ENCODE measurements around the gene SEC16A. TPM values are rescaled to one million over a fixed set of nuclear protein-coding genes. Genes with fewer than 3 reads are reported as not detected.

The SEC16A gene
- total RNA-seq, 2 experiments from 2014 or later, result 86.8 to 89.2 TPM

DNA sequence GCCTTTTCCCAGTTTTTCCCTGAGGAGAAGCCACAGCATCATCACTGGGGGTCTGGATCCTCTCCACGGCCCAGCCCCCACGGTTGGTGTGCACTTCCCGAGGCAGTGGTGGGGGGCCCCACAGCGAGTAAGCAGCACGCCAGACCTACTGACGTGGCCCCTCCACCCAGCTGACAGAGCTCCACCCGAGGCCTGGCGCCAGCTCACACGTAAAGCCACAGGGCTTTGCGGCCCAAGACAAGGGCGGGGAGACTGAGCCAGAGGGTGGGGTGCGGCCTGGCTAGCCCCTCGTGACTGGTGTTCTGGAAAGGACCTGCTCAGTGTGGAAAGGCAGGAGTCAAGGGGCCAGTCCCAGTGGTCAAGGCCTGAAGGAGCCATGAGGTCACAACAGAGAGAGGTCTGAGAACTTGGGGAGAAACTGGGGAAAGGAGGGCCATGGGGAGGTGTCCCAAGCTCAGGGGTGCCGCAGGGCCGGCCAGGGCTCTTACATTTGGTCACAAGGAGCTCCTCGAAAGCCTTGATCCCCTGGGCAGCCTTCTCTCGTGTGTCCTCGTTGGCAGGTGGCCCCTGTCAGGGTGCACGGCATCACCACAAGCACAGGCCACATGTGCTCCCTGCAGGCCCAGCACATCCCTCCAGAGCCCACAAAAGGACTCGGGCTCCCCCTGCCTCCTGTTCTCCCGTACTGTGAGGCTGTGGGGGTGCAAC, 88.4 kb downstream of the SEC16A start:
- H3K27ac Mint-ChIP-seq, result no peak overlapping the region
- ChIA-PET POLR2A (no interaction called here), CTCF (no interaction called here)
- DNase-seq (no peak), ATAC-seq (no peak)
- H3K27me3 Mint-ChIP-seq (ENCODE audit: low read depth), result no peaks in the 10 kb centered on the region
- H3K9me3 Mint-ChIP-seq (ENCODE audit: insufficient read depth), result no peaks in the 10 kb centered on the region
- H3K4me3 Mint-ChIP-seq, result no peak overlapping the region
- H3K4me1 Mint-ChIP-seq (ENCODE audit: low read depth), result peaks cover 13% of the 10 kb centered on the region
- peaks cover 29% of the 10 kb centered on the region for H3K36me3 Mint-ChIP-seq (ENCODE audit: low read depth)

DNA sequence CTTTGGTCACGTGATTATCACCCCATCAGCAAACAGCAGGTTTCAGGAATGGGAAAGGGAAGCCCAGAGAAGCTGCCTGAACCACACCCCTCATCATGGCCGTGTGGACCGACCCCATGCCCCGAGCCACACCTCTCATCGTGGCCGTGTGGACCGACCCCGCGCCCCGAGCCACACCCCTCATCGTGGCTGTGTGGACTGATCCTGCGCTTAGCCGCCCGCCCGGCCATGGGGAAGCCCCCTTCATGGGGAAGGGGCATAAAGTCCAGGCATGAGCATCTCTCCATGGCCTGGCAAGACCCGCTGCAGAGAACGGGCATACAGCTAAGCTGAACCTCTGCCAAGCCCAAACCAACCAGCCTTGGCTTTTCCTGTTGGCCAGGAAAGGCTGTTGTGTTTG, 89.3 kb downstream of the SEC16A start:
- Mint-ChIP-seq H3K27ac (no peak overlapping the region), H3K9me3 (ENCODE audit: insufficient read depth) (no peaks in the 10 kb centered on the region), H3K27me3 (ENCODE audit: low read depth) (no peaks in the 10 kb centered on the region), H3K36me3 (ENCODE audit: low read depth) (peaks cover 34% of the 10 kb centered on the region), H3K4me1 (ENCODE audit: low read depth) (peaks cover 7% of the 10 kb centered on the region), H3K4me3 (no peak overlapping the region)
- no peak for ATAC-seq
- ChIA-PET CTCF (no interaction called here), POLR2A (no interaction called here)
- DNase-seq, result no peak

DNA sequence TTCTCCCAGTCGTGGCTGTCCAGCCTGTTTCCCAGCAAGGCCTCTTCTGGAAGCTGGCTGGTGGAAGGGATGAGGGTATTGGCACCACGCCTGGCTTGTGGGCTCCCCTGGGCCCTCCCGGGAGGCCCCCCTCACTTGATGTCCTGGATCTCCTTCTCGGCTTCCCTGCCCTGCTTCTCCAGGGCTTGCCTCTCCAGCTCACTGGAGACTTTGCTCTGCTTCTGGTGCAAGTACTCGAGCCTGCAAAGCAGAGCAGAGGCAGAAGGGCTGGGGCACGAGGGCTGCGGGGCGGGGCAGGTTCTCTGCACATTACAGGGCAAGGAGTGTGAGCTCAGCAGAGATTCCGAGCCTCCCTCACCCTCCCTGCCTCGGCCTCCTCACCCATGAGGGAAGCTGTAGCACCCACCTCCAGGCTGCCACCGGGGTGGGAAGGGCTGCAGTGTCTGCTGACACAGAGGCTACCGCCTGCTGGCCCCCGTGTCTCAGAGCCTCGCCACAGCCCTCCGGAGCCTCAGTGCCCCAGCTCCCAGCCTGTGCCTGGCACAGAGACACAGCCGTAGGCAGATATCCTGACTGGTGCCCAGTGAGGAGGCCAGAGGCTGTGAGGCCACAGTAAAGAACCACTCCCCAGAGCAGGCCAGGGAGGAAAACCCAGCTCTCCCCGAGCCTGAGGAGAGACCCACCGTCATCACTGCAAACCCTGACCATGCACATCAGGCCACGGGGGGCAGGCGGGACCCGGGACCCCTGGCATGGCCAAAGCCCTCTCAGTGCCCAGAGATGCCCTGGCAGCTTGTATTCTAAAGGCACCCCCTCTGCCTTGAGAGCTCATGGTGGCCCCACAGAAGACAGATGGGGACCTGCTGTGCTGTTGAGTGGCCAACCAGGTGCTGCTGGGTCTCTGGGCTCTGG, 90.0 kb downstream of the SEC16A start:
- DNase-seq (no peak), ATAC-seq (no peak)
- Mint-ChIP-seq H3K27me3 (ENCODE audit: low read depth) (no peaks in the 10 kb centered on the region), H3K4me1 (ENCODE audit: low read depth) (peaks cover 3% of the 10 kb centered on the region), H3K27ac (no peak overlapping the region), H3K36me3 (ENCODE audit: low read depth) (peaks cover 38% of the 10 kb centered on the region), H3K4me3 (no peak overlapping the region), H3K9me3 (ENCODE audit: insufficient read depth) (no peaks in the 10 kb centered on the region)
- ChIA-PET POLR2A (interaction anchor here (1.3 kb wide), 1 partner anchor 11 kb away, joined by 3 read pairs; no protein-coding TSS in a partner anchor), CTCF (no interaction called here)

DNA sequence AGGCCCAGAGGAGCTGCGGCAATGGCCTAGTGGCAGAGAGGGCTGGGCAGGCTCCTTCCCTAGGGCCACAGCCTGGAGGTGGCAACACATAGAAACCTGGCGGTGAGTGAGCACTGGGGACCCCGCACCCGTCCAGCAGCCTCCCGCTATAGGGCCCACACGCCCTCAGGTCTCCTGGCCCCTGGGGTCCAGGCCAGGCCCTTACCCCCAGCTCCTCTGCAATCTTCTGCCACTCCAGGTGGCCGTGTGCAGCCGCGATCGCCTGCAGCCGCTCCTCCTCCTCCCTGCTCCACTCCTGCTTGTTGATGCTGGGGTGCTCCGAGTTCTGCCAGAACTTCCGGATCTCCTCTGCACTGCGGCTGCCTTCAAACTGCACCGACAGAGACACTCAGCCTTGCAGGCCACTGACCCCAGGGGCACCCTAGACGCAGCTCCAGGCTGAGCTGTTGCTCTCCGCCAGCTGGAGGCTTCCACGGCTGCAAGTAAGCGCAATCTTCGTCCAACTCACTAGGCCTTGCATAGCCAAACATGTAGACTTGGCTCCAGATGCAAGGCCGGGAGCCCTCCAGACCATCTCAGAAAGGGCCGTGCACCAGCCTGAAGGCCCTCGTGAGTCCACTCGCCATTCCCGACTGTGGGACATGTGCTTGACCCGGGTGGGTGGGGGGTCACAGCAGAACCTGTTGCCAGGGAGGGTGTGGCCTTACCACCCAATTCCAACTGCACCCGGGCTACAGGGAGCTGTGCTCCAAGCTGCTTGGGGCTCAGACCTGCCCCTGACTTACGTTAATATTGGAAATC, 90.9 kb downstream of the SEC16A start:
- Mint-ChIP-seq H3K27ac (no peak overlapping the region), H3K27me3 (ENCODE audit: low read depth) (no peaks in the 10 kb centered on the region), H3K4me1 (ENCODE audit: low read depth) (peaks cover 3% of the 10 kb centered on the region), H3K9me3 (ENCODE audit: insufficient read depth) (no peaks in the 10 kb centered on the region), H3K36me3 (ENCODE audit: low read depth) (peaks cover 42% of the 10 kb centered on the region), H3K4me3 (no peak overlapping the region)
- ATAC-seq (no peak), DNase-seq (no peak)
- ChIA-PET CTCF (interaction anchor here (0.9 to 1.4 kb wide), 3 partner anchors 9 to 29 kb away, joined by 3 to 5 read pairs (median 4); partner anchors contain the start of gene DNLZ), POLR2A (interaction anchor here (1.3 kb wide), 1 partner anchor 12 kb away, joined by 3 read pairs; no protein-coding TSS in a partner anchor)

Small RNA genes lying within 50 kb of the gene (microRNA-seq; reads per million reads assigned to microRNA genes)
- not detected for gene MIR4673

Other genes with a start within 250 kb of the SEC16A start
- 10 to 100 TPM; 11.4 to 12.6 TPM for gene QSOX2, start 237.2 kb downstream of the SEC16A start, total RNA-seq
- not detected for gene CCDC187, start 178.9 kb downstream of the SEC16A start, total RNA-seq
- gene GPSM1, start 155.5 kb downstream of the SEC16A start, total RNA-seq, result 1 to 10 TPM; 1.8 to 2.3 TPM
- 10 to 100 TPM; 20.4 to 21.6 TPM for gene DNLZ, start 119.3 kb downstream of the SEC16A start, total RNA-seq
- 1 to 10 TPM; 1.3 to 1.4 TPM for gene CARD9, start 109.4 kb downstream of the SEC16A start, total RNA-seq
- 1 to 10 TPM; 9.5 to 9.6 TPM for gene SNAPC4, start 82.9 kb downstream of the SEC16A start, total RNA-seq
- gene ENTR1, start 72.4 kb downstream of the SEC16A start, total RNA-seq, result 10 to 100 TPM; 52.8 to 54.3 TPM
- 10 to 100 TPM; 56.5 to 57.5 TPM for gene PMPCA, start 72.4 kb downstream of the SEC16A start, total RNA-seq
- gene INPP5E, start 43.2 kb downstream of the SEC16A start, total RNA-seq, result 10 to 100 TPM; 16.8 to 18.2 TPM
- gene NOTCH1, start 63.0 kb upstream of the SEC16A start, total RNA-seq, result 10 to 100 TPM; 86.6 to 94.1 TPM
- 1 to 10 TPM; 1.9 TPM for gene EGFL7, start 179.9 kb upstream of the SEC16A start, total RNA-seq
- gene AGPAT2, start 204.4 kb upstream of the SEC16A start, total RNA-seq, result 10 to 100 TPM; 32.7 to 33.7 TPM
- gene DIPK1B, start 229.5 kb upstream of the SEC16A start, total RNA-seq, result under 1 TPM in 1 of 2 experiments, not detected in 1; 0.16 TPM

Data from activated CD8-positive, alpha-beta T cell treated with anti-CD3 and anti-CD28 coated beads, Interleukin-2, amount 10 ng/mL, durations not matched to agents 7 days and 5 days (primary cell).